DND-41 (cell line): Measurements from ENCODE around the gene KCTD3.

Experiments used
- CTCF ChIP-seq: IDR thresholded peaks from 2 replicates; pipeline ENCODE4 v1.5.1; 2012; ENCODE audit warnings: borderline replicate concordance, low read length, moderate library complexity, mild to moderate bottlenecking; ENCODE audit not compliant: poor library complexity, severe bottlenecking; ENCODE audit errors: extremely low read depth
- EZH2 ChIP-seq: IDR thresholded peaks from 3 replicates; pipeline ENCODE4 v1.6.1; 2012; ENCODE audit warnings: borderline replicate concordance, low read depth, mild to moderate bottlenecking, moderate library complexity, low read length, inconsistent platforms; ENCODE audit not compliant: severe bottlenecking

DNA sequence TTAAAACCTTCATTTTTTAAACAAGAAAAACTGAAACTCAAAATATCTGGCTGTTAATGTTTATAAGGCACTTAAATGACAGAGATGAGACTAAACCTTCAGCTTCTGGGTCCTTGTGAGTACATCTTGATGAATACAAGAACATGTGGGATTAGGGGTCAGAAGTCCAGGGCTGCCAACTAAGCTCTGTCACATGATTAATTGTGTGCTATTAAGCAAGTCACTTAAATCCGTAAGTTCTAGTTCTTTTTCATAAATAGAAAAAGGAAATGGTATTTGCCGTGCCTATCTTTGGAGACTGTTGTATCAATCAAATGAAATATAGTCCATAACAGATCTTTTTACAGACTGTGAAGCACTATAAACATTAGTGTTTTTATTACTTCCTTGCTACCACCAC, 43.2 kb upstream of the KCTD3 start:
- no peak for TF ChIP-seq CTCF
- no peak for TF ChIP-seq EZH2
